ENCODE results near the gene MBNL3. TPM values are rescaled to one million over a fixed set of nuclear protein-coding genes. Genes with fewer than 3 reads are reported as not detected.

MBNL3 gene, protein sequence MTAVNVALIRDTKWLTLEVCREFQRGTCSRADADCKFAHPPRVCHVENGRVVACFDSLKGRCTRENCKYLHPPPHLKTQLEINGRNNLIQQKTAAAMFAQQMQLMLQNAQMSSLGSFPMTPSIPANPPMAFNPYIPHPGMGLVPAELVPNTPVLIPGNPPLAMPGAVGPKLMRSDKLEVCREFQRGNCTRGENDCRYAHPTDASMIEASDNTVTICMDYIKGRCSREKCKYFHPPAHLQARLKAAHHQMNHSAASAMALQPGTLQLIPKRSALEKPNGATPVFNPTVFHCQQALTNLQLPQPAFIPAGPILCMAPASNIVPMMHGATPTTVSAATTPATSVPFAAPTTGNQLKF
- total RNA-seq = 0.68 and 2.2 TPM in 2 replicates

DNA sequence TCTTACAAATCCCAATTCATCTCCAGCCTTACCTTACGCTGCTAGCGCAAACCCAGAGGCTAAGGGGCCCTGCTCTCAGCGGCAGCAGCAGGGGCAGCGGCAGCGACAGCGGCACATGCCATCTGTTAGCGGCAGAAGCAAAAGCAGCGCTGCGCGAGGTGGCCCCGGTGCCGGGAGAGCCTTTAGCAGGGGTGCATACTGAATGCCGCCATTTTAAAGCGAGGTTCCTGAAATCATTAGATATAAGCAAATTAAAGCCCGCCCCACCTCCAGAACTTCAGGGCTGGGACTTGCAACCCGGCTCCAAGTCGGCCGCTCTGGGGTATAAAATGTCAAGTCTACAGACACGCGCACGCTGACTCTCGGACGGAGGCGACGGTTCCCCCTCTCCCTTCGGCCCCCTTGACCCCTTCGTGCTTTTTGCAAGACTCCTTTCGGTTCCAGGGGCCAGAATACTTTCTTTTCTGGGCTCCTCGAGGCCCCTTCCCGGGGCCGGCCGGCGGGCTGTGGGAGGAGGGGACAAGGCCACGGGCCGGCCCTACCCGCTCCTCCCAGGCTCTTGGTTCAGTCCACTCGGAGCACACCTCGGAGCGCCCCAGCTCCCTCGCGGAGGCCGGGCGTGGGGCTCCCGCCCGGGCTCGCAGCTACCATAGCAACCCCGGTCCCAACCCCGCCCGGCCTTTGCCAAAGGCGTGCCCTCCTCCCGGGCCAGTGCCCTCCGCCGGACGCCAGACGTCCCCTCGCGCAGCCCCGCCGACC, at the start of gene MBNL3:
TSS of gene MBNL3 (minus strand) at position 220 of the 759 bp plus-strand sequence. CDS start 49,427 bp downstream, outside the sequence.
- DNase-seq = peak; percentile 42

DNA sequence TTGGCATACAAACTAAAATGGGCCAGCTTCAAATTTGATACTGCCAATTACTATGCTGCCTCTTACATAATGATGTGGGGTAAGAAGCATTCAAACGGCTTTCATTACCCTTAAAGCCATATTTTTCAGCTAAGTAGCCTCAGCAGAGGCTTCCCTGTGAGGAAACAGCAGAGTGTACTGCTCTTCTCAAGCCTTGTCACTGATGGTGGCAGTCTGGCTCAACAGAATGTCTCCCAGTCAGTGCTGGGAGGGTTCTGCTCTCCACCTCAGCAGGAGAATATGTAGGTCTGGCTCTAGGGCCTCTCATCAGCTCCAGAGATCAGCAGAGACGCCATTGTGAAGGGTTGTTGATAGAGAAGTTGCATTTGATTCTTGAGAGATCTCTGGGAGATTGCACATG, 44.6 kb upstream of the MBNL3 start:
- DNase-seq = no peak

DNA sequence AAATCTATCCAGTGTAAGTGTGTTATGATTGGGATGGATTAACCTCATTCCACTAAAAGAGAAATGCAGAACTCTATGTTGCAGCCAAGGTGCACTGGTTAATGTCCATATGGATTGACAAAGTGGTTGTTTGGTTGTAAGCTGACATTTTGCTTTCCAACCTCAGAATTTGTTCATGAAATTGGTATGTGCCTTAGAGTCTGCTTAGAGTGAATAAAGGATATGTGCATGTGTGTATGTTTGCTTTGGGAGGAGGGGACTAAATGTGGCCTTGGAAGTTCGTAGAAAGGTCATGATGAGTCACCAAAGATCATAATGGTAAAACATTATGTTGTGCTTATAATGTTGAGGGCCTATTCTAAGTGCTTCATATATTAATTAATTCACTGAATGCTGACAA, 44.1 kb upstream of the MBNL3 start:
- no peak for DNase-seq

DNA sequence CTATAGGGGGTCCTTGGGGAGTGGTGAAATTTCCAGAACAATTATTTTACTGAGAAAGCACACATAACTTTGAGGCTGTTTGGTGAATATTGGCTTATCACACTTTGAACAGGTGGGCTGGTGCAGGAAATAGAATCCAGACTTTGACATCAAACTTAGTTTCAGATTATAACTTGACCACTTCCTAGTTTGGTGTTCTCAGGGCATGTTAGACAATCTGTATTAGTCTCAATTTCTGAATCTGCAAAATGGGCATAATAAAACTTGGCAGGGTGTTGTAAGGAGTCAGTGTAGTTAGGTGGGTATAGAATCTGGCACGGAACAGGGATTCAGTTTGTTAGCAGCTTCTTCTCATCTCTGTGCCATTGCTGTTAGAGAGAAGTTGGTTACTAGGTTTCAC, 43.3 kb upstream of the MBNL3 start:
- DNase-seq = no peak

DNA sequence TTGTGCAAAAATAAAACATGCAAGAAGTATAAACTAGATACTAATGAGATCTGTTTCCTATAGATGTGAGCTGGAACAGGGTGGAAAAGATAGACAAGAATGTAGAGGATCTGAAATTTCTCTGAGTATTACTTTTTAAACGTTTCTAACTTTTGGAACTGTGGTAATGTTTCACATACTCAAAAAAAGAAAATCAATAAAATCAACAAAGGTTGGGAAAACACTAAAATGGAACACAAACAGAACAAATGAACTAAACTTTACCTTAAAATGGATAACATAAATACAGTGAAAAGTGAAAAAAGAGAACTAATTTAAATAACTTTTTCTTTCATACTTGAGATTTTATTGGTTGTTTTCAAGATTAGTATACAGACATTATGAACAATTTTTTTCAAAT, 32.0 kb upstream of the MBNL3 start:
- no peak for DNase-seq

DNA sequence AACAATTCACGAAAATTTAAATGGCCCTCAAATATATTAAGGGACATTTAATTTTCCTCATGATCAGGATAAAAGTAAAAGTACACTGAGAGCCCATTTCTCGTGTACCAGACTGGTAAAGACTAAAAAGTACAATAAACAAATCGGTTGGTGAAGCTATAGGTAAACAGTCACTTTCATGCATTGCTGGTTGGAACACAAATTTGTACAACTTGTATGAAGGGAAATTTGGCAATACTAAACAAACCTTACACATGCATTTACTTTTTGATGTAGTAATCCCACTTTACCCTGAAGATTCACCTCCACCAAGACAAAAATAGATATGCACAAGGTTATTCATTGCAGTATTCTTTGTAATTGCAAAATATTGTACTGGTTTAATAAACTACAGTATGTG, 31.4 kb upstream of the MBNL3 start:
- DNase-seq = no peak

DNA sequence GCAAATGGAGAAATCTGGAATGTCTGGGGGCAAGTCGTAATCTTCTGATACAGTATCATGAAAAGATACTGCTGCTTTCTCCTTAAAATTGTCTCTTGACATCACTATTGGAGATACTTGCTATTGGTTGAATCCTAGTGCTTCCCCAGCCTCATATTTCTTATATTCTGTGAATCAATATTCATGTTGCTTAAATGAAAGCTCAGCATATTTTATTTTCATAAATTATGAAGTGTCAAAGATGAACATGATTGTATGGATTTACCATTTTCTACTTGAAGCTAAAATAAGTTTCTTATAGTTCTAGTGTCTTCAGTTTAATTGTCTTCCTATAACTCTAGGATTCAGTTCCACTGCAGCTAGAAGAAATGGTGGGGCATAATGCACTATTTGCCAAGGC, 29.6 kb upstream of the MBNL3 start:
- DNase-seq = no peak

DNA sequence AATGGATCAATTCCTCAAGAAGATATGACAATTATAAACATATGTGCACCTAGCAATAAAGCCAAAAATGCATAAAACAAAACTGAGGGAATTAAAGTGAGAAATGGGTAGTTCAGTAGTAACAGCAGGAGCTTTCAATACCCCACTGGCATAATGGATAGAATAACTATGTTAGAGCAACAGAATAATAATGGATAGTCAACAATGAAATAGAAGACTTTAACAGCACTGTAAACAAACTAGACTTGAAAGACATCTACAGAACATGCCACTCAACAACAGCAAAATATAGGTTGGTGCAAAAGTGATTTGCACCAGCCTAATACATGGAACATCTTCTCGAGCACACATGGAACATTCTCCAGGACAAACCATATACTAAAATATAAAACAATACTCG, 20.0 kb upstream of the MBNL3 start:
- no peak for DNase-seq

DNA sequence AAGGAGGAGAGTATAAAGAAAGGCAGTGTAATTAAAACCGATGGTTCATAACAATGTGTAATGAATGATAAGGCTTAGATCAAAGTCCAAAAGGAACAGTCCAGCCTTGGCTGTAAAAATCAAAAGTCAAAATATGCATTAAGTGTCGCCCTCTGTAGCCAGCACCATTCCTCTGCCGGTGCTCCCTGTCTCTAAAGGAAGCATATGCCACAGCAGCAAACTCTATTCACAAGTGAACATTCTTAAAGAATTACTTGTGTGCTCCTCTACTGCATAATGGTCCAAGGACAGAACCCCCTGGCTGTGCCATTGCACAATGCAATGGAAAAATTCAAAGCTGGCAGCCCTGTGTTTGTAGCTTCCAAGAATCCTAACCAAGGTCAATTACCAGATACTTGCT, 16.3 kb upstream of the MBNL3 start:
- no peak for DNase-seq

DNA sequence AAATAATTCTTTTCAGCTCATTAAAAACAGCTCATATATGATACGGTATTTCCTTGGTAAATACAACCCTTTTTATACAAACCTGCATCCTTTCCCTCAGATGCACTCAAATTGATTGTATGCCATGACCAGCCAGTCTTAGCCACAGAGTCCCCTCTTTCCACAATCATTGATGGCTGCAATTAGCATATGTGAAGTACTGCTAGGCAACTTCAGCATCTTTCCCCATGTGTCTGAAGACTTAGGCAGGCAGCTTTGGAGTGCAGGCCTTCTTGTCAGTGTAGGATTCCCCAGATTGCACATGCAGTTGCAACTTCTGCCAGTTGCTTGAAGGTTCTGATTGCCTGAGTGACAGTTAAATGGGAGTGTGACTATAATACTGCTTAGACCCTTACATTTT, 15.6 kb upstream of the MBNL3 start:
- DNase-seq = no peak

DNA sequence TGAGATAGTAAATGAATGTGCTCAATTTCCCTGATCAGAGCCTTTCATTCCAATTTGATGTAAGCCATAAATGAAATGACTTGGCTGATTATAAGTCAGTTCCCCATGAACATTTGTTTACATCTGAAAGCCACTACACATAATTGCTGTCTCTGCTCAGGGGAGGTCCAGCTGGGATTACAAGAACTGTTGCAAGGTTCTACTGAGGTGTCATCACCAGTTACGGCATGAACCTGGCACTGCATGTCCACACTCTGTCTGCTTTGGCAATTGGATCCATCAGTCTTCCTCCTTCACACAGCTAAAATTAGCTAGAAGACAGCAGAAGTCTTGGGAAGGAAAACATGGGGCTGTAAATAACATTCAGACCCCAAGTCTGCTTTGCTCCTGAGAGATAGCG, 12.8 kb upstream of the MBNL3 start:
- DNase-seq = no peak

DNA sequence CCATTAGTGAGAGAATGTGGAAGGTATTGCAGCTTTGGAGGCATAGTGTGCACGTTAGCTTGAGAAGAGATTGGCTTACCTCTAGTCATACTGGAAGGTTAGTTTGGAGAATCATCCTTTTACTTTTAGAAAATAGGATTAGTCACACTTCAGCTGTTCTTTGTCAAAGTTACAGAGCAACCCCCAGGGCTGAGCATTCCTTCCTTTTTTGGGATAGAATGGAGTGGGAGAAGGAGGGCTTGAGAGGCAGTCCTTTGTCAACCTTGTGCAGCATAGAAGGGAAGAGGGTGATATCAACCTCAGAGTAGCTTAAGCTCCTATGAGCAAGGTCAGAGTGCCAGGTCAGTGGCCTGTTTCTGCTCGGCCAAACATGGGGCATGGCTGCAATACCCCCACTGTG, 8.6 kb upstream of the MBNL3 start:
- no peak for DNase-seq

DNA sequence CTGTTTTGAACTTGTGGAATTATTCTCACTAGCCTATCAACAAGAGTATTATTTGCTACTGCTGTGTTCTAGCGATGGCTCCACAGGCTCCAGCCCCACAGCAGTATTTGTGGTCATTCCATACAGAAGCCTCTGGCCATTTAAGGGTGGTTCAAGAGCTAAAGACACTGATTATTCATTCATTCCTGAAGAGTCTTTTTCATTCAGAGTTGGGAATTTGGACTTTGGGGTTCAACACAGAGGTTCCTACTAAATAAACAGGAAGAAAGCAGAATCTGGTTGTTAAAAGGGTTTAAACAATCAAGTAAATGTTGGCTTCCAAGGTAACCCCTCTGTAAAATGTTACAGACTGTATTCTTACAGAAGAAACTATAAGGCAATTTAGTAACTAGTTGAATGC, 4.3 kb upstream of the MBNL3 start:
- DNase-seq = no peak

DNA sequence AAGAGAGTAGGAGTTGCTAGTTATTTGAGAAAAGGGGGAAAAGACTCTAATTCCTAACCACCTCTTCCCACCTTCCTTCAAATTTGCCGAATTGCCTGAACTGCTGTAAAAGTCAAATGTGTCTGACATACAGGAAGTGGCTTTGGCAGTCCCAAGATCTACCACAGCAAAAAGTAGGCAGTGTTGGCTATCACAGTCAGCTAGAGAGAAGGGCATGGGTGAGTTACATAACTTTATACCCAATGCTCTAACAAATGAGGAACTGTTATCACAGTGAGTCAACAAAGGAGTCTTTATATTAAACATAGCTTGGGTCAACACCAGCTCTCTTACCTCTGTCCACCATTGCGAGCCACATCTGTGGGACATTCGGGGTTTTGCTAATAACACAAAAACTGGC, 2.4 kb upstream of the MBNL3 start:
- DNase-seq = no peak

DNA sequence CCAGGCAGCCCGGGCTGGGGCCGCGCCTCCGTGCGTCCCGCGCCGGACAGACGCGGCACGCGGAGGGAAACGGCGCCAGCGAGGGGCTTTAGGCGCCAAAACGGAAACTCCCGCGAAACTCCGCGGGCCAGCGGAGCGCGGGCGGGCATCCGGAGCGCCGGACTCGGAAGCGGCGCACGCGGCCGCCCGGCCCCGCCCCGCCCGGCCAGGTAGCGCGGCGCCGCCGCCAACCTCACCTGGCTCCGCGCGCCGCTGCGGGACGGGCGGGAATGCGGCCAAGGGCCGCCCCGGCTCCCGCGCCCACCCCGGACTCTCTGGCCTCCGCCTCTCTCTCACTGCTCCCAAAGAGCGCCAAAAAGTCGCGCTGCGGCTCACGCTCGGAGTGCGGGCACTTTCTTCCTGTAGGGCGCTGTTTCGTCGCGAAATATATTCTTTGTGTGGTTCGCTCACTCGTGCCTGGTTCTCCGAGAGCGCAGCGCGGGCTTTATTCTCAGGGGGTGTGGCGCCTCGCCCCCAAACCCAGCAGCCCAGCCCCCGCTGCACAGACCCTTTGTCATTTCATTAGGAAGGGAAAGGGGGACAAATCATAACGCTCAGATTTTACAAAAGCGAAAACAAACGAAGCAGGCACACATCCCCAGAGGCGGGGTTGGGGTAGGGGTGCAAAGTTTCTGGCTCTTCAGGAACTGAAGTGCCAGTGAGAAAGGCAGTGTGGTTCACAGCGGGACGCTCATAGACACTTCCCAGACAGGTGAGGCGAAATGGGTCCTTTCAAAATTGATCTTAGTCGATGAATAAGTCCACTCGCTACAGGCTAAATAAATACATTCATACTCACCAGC, 961 bp upstream of the MBNL3 start:
- DNase-seq = peak; percentile 14

DNA sequence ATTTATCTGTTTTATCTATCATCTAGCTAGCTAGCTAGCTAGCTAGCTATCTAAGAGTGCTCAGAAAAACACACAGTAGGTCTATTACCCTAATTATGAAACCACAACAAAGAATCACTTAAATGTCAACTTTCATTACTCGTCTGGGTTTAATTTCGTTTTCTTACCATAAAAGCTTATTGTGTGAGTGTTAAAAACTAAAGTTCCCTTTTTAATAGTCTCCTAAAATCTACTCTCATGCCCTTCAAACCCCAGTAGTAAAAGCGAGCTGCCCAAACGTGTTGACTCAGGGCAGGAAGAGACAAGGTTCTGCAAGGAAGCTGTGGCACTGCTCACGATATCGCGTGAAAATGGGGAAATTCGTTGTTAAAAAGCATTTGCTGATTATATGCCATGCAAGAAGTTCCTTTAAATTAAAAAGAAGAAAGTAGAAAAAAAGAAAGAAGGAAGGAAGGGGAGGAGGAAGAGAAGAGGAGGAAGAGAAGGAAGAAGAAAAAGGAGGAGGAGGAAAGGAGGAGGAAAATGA, 595 bp downstream of the MBNL3 start:
- DNase-seq = peak; percentile 53

DNA sequence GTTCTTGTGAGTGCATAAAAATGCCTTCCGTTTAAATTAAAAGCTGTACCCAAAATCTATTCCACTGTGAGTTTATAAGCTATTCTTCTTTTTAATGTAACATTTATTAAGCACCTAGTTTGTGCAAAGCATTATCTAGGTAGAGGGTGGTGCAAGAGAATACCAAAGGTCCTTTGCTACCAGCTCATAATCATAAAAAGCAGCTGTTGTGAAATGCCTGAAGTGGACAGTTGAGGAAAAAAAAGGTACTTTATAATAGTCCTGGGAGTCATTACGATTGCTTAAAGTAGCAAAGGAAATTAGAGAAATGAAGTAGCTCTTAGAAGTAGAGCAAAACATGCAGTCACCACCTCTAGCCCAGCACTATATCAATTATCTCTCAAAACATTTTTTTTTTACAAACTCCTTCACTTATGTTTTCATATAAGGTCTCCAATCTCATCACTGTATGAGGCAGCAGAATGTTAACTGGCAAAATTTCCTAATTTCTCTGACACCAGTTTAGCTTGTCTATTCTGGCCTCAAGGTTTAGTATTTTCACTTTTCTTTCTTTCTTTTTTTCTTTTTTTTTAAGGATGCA, 2.1 kb downstream of the MBNL3 start:
- no peak for DNase-seq

DNA sequence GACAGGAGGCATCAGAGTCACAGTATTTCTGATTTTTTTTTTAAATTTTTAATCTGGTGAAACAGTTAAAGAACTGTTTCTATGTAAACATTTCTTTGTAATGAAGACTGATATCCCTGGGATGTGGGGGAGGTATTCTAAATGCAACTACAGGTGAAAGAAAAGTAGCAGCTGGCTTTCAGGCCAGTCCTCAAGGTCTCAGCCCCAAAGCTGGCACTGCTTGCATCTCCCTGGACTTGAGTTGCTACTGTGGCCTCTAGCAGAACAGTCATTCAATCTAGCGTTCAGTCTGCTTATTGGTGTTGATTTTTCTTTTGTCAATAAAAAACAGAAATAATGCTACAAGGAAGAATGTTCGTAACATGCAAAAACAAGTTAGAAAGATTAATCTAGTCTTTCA, 4.9 kb downstream of the MBNL3 start:
- no peak for DNase-seq

DNA sequence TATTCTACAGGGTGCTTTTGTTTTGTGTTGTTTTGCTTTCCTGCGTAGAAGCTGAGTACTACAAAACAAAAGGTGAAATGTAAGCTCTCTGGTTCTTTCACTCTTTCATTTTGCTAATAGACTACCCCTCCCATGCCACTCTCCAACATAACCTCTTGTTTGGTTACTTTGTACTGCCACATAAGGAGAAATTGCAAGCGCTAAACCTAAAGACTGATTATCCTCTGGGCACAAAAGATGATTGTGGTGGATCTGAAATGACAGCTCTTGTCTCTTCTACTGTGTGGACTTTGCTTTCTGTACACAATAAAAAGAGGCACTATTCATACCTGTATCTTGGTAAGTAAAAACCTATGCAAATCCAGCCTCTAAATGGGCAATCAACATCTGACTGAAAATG, 5.3 kb downstream of the MBNL3 start:
- no peak for DNase-seq

DNA sequence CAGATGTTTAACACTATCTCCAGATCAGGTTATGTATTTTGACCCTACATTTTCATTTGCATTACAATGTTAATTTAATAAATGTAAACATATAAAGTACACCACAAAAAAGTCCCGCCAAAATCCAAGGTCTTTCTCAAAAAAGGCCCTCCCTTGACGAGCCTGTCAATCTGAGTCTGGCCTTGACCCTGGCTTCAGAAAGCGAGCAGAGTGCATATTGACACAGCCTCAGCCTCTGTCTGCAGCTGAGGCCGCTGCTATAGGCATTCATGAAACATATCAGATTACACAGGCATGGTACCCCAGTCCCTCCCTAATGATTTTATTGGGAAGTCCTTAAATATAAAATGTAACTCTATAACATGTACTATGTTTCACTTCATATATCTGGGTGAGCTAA, 6.2 kb downstream of the MBNL3 start:
- no peak for DNase-seq

DNA sequence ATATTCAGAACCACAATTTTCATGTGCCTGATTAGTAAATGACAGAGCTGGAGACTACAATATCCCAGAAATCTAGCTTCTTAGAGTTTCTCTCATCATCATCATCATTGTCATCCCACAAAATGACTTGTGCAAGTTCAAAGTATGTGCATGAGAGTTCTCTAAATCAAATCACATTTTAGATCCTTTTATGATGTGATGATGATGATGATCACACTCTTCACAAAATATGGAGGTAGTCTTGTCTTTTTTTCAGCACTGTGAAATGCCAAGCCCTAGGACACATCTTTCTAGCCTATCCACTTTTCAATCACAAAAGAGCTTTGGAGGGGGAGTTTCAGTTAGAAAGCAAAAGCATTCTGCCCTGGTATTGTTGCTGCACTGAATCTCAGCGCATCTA, 7.4 kb downstream of the MBNL3 start:
- DNase-seq = no peak

DNA sequence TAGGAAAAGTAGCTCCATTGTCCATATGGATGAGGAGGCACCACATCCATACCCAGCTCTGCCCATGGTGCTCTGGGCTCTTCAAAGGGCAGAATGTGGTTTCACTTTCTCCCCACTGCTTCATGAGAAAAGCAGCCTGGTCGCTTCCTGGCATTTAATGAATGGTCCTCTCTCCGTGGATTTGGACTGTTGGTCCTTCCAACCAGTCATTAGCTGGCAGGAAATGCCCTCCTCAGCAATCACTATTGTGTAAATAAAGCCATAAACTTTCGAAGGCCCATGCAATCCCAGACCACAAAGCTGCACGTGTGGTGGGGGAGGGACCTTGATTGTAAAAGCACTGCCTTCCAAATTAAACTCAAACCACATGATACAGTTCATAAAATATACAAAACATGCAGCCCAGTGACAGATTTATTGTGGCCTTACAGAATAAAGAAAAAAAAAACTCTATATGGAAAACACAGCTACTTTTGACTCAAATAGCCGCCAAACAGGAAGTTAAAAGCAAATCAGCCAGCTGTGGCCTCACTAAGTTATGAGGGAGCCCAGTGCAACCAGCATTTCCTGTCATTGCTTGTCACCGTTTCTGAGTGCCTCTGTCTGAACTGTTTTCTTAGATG, 8.1 kb downstream of the MBNL3 start:
- peak; percentile 67 for DNase-seq
